ENCODE results near the gene KIF11.

KIF11 gene

DNA sequence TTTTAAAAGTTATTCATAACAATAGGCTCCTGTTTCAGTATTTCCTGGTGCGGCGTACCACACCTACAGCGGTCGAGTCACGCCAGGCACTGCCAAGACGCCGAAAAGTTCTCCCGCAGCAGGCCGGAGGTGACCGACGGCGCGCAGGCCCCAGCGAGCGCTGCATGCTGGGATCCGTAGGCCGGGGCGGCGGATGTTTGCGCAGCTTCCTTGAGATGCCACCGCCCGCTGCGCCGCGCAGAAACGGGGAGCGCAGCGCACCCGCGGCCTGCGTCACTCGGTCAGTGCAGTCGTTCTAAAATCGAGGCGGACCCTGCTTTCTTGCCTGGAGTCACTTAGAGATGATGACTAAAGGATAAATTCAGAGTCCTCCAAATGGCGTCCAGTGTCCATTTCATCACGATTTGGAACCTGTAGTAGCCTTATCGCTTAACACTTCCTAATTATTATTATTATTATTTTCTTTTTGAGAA is 1.3 kb upstream of the KIF11 start:
- peak; percentile 95 to 97 for DNase-seq

DNA sequence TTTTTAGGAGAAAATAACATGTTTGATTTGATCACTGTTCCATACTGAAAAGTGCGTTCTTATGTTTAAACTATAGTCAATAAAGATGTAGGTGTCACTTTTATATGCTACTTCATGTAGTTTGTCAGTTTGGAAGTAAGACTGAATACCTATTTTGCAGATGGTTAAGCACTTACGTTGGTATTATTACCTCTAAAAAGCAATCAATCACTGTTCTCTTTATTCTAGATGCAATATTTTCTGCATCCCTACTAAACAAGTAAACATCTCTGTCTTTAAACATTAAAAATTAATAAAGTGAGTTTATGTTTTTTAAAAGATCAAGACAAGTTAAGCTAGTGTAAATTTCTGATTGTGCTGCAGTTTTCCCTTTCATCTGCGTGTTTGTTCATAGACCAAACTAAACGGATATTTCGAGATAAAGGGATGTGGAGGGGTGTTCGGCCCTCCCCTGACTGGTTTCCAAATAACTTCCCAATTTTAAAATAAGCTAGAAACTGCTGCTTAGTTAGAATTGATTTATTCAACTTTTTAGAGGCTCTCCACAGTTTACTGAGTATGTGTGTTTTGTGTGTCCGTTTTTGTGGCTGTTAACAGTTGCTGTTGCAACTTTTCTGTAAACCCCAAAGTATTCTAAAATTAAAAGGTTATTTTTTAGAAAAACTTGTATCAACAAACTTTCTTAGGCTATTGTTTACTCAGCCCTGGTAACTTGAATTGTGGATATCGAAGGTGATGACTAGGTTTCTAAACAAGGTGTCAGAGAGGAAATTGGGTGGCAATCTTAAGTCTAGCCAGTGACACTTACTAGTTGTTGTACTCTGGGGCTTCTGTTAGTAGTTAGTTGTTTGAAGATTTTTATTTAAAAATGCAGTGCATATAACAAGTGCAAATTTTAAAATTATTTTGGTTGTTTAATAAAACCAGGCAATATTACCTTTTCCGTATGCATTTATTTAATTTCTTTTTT is 974 bp downstream of the KIF11 start:
- DNase-seq = peak; percentile 33 to 55

DNA sequence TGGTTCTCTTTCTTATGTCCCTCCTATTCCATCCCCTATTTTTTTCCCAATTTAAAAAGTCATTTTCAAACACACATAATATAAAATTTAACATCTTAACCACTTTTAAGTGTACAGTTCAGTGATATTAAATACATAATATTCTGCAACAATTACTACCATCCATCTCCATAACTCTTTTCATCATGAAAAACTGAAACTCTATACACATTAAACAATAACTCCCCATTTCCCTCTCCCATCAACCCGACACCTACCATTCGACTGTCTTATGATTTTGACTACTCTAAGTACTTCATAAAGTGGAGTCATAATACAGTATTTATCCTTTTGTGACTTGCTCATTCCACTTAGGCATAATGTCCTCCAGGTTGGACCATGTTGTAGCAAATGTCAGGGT is 2.6 kb downstream of the KIF11 start:
- no peak for DNase-seq

DNA sequence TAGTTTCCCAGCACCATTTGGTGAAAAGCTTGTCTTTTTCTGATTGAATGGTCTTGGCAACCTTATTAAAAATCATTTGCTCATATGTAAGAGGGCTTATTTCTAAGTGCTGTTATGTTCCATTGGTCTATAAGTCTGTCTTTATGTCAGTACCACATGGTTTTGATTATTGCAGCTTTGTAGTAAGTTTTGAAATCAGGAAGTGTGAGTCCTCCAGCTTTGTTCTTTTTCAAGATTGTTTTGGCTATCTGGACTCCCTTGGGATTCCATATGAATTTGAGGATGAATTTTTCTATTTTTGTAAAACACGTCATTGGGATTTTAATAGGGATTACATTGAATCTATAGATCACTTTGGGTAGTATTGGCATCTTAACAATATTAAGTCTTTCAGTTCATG is 5.4 kb downstream of the KIF11 start:
- peak in 1 of 2 donors; percentile 20 for DNase-seq

DNA sequence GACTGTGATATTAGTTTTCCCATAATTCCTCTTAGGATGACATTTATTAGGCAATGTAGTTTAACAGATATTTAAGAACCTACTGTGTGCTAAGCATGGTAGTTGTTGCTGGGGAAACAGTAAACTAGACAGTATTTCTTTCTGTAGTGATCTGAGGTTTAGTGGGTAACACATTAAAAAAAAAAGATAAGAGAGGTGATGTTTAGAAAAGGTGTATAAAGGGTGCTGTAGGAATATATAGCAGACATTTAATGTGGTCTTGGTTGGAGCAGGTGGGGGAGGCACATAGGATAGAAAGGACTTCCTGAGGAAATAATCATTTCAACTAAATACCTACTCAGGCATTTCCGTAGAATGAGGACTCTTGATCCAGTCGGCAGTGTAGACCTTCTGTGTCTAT is 11.9 kb downstream of the KIF11 start:
- no peak for DNase-seq

DNA sequence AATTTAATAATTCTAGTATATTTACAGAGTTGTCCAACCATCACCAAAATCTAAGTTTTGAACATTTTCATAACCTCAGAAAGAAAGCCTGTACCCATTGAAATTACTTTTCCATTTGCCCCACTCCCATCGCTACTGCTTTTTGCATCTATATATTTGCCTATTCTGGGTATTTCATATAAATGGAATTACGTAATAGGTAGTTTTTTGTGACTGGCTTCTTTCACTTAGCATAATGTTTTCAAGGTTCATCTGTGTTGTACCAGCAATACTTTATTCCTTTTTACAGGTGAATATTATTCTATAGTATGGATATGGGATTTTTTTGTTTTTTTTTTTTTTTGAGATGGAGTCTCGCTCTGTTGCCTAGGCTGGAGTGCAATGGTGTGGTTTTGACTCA is 22.6 kb downstream of the KIF11 start:
- no peak for DNase-seq

DNA sequence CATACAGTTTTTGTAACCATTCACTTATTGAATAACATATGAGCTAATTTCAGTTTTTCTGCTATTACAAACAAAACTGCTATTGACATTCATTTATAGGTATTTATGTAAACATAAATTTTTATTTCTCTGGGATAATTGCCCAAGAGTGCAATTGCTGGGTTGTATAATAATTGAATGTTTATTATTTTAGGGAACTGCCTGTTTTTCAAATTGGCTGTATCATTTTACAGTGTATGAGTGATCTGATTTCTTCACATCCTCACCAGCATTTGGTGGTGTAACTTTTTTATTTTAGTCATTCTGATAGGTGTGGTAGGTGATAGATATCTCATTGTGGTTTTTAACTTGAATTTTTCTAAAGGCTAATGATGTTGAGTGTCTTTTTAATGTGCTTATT is 26.4 kb downstream of the KIF11 start:
- no peak for DNase-seq

DNA sequence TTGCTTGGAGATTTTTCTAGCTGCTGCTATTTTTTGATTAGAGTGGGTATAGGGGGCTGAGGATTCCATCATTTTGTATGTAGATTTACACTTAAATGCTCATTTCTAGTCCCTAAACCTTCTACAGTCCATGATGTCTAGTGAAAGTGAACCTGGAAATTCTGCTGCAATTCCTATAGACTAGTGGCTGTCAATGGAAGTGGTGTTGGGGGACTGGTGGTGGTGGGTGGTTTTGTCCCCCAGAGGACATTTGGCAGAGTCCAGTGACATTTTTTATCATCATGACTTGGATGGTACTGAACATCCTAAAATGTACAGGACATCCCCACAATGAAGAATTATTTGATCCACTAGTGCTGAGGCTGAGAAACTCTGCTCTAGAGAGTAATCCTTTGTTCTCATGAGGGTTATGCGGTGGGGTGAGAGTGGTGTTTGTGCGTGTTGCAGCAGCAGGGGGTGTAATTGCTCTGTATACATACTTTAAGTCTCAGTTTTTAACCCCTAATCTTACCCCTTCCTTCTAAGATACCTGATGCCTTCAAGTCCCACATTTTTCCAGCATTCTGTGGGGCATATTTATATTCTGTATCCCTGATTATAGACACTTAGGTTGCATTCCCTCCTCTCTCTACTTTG is 35.0 kb downstream of the KIF11 start:
- DNase-seq = peak in 1 of 2 donors; percentile 1

DNA sequence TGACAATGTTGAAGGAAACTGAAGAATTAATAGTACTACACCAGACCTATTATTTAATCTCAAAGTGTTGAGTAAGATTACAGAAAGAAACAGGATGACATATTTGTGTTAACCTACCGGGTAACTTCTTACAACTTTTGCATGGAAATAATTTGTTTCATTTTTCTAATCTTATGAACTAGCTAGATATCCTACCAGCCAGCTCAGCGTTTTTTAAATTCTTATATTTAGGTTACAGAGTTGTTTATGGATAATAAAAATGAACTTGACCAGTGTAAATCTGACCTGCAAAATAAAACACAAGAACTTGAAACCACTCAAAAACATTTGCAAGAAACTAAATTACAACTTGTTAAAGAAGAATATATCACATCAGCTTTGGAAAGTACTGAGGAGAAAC is 37.0 kb downstream of the KIF11 start:
- no peak for DNase-seq

DNA sequence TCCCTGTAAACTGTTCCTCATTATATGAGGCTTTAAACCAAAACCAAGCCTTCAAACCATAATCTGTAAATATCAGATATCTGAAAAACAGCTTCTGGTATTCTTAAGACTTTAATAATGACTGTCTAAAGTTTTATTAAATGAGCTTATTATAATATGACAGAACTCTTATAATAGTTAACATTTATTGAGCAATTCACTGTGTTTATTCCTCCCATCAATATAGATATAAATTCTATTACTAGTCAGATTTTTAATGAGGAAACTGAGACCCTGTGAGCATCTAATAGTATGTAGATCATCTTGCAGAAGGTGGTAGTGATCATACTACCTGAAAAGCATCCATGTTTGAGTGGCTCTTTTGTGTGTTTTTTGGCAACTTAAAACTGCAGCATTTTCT is 45.1 kb downstream of the KIF11 start:
- DNase-seq = no peak

DNA sequence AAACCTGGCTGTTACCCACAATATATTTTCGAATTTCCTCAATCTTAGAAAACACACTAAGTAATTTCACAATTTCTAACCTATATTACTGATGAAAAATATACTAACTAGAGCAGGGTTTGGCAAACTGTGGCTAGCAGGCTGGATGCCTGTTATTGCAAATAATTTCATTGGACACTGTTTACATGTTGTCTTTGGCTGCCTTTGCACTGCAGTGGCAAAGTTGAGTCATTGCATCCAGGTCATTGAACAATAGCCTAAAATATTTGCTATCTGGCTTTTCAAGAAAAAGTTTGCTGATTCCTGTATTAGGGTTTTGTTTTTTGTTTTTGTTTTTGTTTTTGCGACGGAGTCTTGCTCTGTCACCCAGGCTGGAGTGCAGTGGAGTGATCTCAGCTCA is 47.2 kb downstream of the KIF11 start:
- no peak for DNase-seq

DNA sequence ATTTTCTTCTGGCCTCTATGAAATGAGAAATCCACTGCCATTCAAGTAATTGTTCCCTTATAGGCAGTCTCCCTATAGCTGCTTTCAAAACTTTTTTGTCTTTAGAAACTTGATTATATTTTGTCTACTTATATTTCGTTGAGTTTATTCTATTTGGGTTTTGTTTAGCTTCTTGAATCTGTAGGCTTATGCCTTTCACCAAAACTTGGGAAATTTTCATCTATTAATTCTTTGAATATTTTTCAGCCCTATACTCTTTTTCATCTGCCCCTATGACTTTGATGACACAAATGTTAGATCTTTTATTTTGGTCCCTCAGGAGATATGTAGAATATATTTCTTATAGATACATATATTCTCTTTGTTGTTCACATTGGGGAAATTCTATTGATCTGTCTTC is 48.6 kb downstream of the KIF11 start:
- DNase-seq = no peak

DNA sequence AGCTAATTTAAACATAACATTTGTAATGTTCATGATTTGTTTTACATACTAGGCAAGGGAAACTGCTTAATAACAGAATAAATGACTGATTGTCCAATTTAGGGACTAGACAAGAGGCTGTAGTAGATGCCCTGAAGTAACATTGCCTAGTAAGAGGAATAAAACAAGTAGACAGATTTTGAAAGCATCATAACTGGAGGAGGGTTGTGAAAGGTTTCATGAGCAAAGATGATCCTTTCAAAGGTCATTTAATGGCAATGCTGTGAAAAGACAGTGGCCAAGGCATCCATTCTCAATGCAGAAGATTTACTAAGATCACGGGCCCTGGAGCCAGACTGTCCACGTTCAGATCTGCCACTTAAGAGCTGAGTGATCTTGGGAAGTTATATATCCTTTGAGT is 52.0 kb downstream of the KIF11 start:
- peak; percentile 50 to 62 for DNase-seq

DNA sequence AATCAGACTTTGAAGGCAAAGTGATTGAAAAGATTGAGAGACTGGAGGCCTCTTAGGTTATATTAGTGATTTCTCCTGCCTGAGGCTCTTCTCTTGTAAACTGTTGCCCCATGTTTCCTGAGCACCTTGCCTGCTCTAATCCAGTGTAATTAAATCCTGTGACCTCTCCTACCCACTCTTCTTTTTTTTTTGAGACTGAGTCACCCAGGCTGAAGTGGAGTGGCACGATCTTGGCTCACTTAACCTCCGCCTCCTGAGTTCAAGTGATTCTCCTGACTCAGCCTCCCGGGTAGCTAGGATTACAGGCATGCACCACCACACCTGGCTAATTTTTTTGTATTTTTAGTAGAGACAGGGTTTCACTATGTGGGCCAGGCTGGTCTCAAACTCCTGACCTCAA is 57.9 kb downstream of the KIF11 start:
- peak in 1 of 2 donors; percentile 5 for DNase-seq

DNA sequence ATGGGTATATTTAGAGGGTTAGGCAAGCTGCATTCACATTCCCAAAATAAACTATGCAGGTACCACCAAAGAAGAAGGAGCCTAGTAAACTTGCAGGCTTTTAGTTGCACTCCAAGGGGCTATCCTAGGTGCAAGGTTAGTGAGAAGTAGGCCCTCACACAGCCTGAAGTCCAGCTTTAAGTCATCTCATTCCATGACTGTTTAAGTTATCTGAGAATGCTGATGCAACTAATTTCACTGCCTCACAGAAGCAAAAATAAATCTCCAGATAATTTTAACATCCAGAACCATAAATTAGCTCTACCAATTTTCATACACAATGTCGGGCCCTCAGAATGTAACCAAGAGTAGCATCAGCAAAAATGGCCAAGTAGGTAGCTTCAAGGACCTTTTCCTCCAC is 62.5 kb downstream of the KIF11 start:
- no peak for DNase-seq

DNA sequence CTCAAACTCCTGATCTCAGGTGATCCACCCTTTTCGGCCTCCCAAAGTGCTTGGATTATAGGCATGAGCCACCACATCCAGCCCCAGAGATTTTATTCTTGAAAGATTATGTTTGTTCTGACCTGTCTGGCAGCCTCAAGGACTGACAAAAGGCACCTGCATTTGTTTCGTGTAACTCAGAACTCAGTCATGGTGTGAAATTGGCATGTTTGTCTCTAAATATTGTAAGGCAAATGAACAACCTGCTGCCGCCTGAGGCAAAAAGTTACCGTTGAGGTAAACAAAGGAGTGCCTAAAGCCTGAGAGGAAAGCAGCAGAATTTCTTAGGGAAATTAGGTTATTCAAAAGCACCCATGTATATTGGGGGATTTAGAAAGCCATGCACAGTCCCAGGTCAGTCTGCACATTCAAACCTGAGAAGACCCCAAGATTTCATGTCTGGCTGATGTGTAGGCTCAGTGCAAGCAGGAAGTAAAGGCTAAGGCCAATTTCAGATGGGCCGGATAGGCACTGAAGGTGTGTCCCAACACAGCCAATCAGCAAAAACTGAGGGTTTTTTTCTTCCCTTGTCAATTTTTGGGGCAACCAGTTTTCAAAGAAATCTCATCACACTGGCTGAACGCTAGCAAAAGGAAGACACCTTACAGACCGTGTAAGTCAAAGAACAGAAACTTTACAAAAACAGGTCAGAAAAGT is 63.5 kb downstream of the KIF11 start:
- no peak for DNase-seq

DNA sequence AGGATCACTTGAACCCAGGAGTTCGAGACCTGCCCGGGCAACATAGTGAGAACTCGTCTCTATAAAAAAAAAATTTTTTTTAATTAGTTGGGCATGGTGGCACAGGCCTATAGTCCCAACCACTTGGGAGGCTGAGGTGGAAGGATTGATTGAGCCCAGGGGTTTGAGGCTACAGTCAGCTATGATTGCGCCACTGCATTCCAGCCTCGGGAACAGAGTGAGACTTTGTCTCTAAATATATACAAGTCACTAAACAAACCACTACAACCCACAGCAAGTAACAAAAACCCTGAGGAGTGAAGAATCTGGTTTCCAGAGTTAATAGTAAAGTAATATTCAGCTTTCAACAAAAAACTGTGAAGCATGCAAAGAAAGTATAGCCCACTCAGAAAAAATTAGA is 64.1 kb downstream of the KIF11 start:
- no peak for DNase-seq

DNA sequence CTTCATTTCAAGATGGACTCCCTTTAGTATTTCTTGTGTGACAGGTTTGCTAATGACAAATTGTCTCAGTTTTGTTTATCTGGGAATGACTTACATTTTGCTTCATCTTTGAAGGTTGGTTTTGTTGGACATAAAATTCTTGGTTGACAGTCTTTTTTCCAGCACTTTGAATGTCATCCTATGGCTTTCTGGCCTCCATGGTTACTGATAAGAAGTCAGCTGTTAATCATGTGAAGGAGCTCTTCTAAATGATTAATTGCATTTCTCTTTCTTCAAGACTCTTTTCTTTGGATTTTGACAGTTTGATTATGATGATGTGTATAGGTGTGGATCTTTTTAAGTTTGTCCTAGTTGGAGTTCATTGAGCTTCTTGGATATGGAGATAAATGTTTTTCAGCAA is 69.9 kb downstream of the KIF11 start:
- no peak for DNase-seq

DNA sequence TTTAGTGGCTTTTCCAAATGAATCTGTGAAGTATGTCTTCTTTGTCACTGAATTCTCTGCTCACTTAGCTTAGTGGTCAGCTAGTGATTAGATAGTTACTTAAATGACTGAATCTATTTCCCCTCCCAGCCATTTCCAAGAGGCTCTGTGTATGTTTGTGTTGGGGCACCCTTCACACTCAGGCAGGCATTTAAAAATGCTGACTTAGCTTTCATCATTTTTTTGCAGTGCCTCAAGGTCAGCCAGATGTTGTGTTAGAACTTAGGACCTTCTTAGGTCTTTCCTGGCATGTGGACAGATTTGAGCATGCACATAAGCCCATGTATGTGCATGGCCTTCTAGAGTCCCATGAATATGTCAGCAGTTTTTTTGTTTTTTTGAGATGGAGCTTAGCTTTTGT is 71.4 kb downstream of the KIF11 start:
- DNase-seq = no peak

DNA sequence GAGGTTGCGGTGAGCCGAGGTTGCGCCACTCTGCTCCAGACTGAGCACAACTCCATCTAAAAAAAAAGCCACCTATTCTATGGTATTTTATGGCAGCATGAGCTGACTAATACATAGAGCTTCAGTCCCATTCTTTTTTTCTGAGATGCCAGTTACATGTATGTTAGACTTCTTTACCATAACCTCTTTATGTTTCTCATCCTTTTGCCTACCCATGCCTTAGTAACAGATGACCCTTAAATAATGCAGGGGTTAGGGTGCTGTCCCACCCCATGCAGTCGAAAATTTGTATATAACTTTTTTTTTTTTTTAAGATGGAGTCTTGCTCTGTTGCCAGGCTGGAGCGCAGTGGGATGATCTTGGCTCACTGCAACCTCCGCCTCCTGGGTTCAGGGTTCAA is 74.1 kb downstream of the KIF11 start:
- DNase-seq = no peak

DNA sequence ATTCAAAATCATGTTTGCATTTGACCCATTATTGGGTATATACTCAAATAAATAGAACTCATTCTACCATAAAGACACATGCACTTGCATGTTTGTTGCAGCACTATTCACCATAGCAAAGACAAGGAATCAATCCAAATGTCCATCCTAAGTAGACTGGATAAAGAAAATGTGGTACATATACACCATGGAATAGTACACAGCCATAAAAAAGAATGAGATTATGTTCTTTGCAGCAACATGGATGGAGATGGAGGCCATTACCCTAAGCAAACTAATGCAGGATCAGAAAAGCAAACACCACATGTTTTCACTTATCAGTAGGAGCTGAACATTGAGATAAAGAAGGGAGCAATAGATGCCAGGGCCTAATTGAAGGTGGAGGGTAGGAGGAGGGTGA is 84.8 kb downstream of the KIF11 start:
- no peak for DNase-seq

DNA sequence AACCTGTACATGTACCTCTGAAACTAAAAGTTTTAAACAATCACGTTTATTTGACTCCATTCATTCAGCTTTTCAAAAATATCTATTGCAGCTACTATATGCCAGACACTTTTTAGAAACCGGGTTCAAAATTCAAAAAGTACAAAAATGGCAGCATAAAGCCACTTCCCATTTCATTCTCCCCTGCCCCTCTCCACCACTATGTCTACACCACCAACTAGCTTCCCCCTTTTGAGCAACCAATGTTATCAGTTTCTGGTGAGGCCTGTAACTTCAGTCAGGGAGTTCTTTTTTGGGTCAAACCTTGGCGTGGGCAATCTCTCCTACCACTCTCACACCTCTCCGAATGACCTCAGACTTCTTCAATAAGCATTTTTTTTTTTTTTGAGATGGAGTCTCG is 85.3 kb downstream of the KIF11 start:
- DNase-seq = no peak

DNA sequence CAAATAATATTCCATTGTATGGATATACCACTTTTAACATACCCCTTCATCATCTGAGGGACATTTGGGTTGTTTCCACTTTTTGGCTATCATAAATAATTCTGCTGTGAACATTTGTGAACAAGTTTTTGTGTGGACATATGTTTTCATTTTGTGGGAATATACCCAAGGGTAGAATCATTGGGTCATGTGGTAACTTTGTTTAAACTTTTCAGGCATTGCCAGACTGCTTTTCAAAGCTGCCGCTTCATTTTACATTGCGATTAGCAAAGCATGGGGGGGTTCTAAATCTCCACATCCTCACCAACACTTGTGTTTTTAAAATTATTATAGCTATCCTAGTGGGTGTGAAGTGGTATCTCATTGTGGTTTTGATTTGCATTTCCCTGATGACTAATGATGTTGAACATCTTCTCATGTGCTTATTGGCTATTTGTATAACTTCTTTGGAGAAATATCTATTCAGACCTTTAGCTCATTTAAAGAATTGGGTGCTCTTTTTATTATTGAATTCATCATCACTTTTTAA is 88.4 kb downstream of the KIF11 start:
- DNase-seq = no peak
